Ishikawa (cell line): Measurements from ENCODE around the gene GINS3.

Experiments
- EGR1 ChIP-seq: IDR thresholded peaks from 2 replicates; pipeline ENCODE4 v1.6.1; 2012
- TF ChIP-seq, protein P1 (sequence below): IDR thresholded peaks from 2 replicates; pipeline ENCODE4 v1.6.1; 2012
- TF ChIP-seq, protein P2 (sequence below): IDR thresholded peaks from 2 replicates; pipeline ENCODE4 v1.6.1; 2012; ENCODE audit warnings: low read depth, mild to moderate bottlenecking

DNA sequence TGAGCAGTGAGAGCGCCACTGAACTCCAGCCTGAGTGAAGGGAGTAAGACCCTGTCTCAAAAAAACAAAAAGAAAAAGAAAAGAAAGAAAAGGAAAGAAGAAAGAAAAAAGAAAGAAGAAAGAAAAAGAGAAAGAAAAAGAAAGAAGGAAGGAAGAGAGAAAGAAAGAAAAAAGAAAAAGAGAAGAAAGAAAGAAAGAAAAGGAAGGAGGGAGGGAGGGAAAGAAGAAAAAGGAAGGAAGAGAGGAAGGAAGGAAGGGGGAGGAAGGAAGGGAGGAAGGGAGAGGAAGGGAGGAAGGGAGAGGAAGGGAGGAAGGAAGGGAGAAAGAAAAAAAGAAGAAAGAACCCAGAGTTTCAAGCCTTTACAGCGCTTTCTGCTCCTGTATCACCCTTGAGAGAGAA lies 19.1 kb downstream of the GINS3 start:
- TF ChIP-seq, protein P1, sequence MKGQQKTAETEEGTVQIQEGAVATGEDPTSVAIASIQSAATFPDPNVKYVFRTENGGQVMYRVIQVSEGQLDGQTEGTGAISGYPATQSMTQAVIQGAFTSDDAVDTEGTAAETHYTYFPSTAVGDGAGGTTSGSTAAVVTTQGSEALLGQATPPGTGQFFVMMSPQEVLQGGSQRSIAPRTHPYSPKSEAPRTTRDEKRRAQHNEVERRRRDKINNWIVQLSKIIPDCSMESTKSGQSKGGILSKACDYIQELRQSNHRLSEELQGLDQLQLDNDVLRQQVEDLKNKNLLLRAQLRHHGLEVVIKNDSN: no peak
- TF ChIP-seq, protein P2, sequence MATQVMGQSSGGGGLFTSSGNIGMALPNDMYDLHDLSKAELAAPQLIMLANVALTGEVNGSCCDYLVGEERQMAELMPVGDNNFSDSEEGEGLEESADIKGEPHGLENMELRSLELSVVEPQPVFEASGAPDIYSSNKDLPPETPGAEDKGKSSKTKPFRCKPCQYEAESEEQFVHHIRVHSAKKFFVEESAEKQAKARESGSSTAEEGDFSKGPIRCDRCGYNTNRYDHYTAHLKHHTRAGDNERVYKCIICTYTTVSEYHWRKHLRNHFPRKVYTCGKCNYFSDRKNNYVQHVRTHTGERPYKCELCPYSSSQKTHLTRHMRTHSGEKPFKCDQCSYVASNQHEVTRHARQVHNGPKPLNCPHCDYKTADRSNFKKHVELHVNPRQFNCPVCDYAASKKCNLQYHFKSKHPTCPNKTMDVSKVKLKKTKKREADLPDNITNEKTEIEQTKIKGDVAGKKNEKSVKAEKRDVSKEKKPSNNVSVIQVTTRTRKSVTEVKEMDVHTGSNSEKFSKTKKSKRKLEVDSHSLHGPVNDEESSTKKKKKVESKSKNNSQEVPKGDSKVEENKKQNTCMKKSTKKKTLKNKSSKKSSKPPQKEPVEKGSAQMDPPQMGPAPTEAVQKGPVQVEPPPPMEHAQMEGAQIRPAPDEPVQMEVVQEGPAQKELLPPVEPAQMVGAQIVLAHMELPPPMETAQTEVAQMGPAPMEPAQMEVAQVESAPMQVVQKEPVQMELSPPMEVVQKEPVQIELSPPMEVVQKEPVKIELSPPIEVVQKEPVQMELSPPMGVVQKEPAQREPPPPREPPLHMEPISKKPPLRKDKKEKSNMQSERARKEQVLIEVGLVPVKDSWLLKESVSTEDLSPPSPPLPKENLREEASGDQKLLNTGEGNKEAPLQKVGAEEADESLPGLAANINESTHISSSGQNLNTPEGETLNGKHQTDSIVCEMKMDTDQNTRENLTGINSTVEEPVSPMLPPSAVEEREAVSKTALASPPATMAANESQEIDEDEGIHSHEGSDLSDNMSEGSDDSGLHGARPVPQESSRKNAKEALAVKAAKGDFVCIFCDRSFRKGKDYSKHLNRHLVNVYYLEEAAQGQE: no peak
- no peak for TF ChIP-seq EGR1
